ENCODE data around the gene SLCO2A1. TPM values are rescaled to one million over a fixed set of nuclear protein-coding genes. Genes with fewer than 3 reads are reported as not detected.

Gene SLCO2A1
- total and polyA plus RNA-seq, 3 donors from 2014 or later = 2.2 to 5.3 (median 2.5) TPM

- Histone ChIP-seq H3K4me1 (peaks cover 3% of the 10 kb centered on the region), H3K27ac (no peak overlapping the region), H3K27me3 (no peaks in the 10 kb centered on the region), H3K36me3 (ENCODE audit: low read depth, missing control alignments) (no peaks in the 10 kb centered on the region), H3K9me3 (no peaks in the 10 kb centered on the region), H3K4me3 (peak overlapping the region; percentile 61 to 62)
- peak; percentile 71 for DNase-seq
- intact Hi-C loops (cut with DNase I; ENCODE audit: low total_unique reads) = loop anchor here (5.0 kb wide), 1 partner anchor 105 kb away; no protein-coding TSS in a partner anchor
- TF ChIP-seq POLR2A (IDR thresholded peaks at IDR 0.05) (no peak), CTCF (IDR thresholded peaks at IDR 0.05) (peak; percentile 83 to 88 (median 86))
- WGBS, 2 donors = 2 to 9% methylated on average over 6 to 51 of the region's 51 CpGs
Observed at GRCh38 chr3:133927540-133928066, 102.1 kb downstream of the SLCO2A1 start.

GRCh38 chr3:133926736-133927539 is 102.8 kb downstream of the SLCO2A1 start:
- no peak overlapping the region for H3K27ac ChIP-seq
- DNase-seq = peak; percentile 24
- TF ChIP-seq POLR2A (IDR thresholded peaks at IDR 0.05) (no peak), CTCF (IDR thresholded peaks at IDR 0.05) (no peak)
- intact Hi-C loops (cut with DNase I; ENCODE audit: low total_unique reads) = loop anchor here (5.0 kb wide), 1 partner anchor 105 kb away; no protein-coding TSS in a partner anchor
- H3K4me3 ChIP-seq = peak overlapping the region; percentile 61 to 62
- H3K9me3 ChIP-seq = no peaks in the 10 kb centered on the region
- peaks cover 3% of the 10 kb centered on the region for H3K4me1 ChIP-seq
- 23 to 35% methylated on average over 12 to 34 of the region's 34 CpGs for whole genome bisulfite sequencing, 2 donors
- no peaks in the 10 kb centered on the region for H3K27me3 ChIP-seq
- H3K36me3 ChIP-seq (ENCODE audit: low read depth, missing control alignments) = no peaks in the 10 kb centered on the region

GRCh38 chr3:133925960-133926735 is 103.6 kb downstream of the SLCO2A1 start:
- 73 to 76% methylated on average over 9 to 10 of the region's 10 CpGs for WGBS, 2 donors
- H3K27me3 ChIP-seq = no peaks in the 10 kb centered on the region
- TF ChIP-seq CTCF (IDR thresholded peaks at IDR 0.05) = no peak
- no peak for TF ChIP-seq POLR2A (IDR thresholded peaks at IDR 0.05)

GRCh38 chr3:133924041-133924440 is 105.7 kb downstream of the SLCO2A1 start:
- H3K27me3 ChIP-seq = no peaks in the 10 kb centered on the region
- WGBS, 2 donors = 85 to 90% methylated on average over 4 of the region's 4 CpGs
- intact Hi-C loops (cut with DNase I; ENCODE audit: low total_unique reads) = no loop called here
- no peaks in the 10 kb centered on the region for H3K9me3 ChIP-seq
- H3K4me1 ChIP-seq = peaks cover 3% of the 10 kb centered on the region
- no peak overlapping the region for H3K27ac ChIP-seq
- no peak overlapping the region for H3K4me3 ChIP-seq
- no peak for TF ChIP-seq CTCF (IDR thresholded peaks at IDR 0.05)
- TF ChIP-seq POLR2A (IDR thresholded peaks at IDR 0.05) = no peak
- DNase-seq = no peak
- H3K36me3 ChIP-seq (ENCODE audit: low read depth, missing control alignments) = no peaks in the 10 kb centered on the region

More at GRCh38 chr3:133925960-133926735, 103.6 kb downstream of the SLCO2A1 start:
- Histone ChIP-seq H3K36me3 (ENCODE audit: low read depth, missing control alignments) (no peaks in the 10 kb centered on the region), H3K4me1 (peaks cover 3% of the 10 kb centered on the region), H3K9me3 (no peaks in the 10 kb centered on the region), H3K27ac (no peak overlapping the region), H3K4me3 (no peak overlapping the region)
- DNase-seq = no peak
- intact Hi-C loops (cut with DNase I; ENCODE audit: low total_unique reads) = loop anchor here (5.0 kb wide), 1 partner anchor 104 kb away; no protein-coding TSS in a partner anchor

Data from testis (tissue), 3 donors.